ENCODE results near the gene LCN12.

The LCN12 gene

GRCh38 chr9:136945333-136946227, 6.5 kb upstream of the LCN12 start:
- DNase-seq (ENCODE audit: low read depth): no peak

GRCh38 chr9:136946228-136947027, 5.6 kb upstream of the LCN12 start:
- DNase-seq (ENCODE audit: low read depth): no peak

GRCh38 chr9:136947028-136947891, 4.8 kb upstream of the LCN12 start:
- no peak for DNase-seq (ENCODE audit: low read depth)

- no peak for DNase-seq (ENCODE audit: low read depth)
These were observed 4.0 kb upstream of the LCN12 start for GRCh38 chr9:136947955-136948510.

GRCh38 chr9:136949239-136949816, 2.7 kb upstream of the LCN12 start:
- DNase-seq (ENCODE audit: low read depth): no peak

GRCh38 chr9:136949817-136950655, 2.0 kb upstream of the LCN12 start:
- DNase-seq (ENCODE audit: low read depth): peak; percentile 94

GRCh38 chr9:136950656-136951276, 1.3 kb upstream of the LCN12 start:
- no peak for DNase-seq (ENCODE audit: low read depth)

- DNase-seq (ENCODE audit: low read depth): no peak
These were observed 313 bp downstream of the LCN12 start for GRCh38 chr9:136952321-136952850.

- no peak for DNase-seq (ENCODE audit: low read depth)
These were observed 1.1 kb downstream of the LCN12 start for GRCh38 chr9:136952876-136953770.

GRCh38 chr9:136953771-136954269, 1.7 kb downstream of the LCN12 start:
- DNase-seq (ENCODE audit: low read depth): no peak

- DNase-seq (ENCODE audit: low read depth): no peak
These were observed 2.4 kb downstream of the LCN12 start for GRCh38 chr9:136954270-136955083.

GRCh38 chr9:136955202-136955942, 3.3 kb downstream of the LCN12 start:
- no peak for DNase-seq (ENCODE audit: low read depth)

GRCh38 chr9:136955943-136956335, 3.9 kb downstream of the LCN12 start:
- DNase-seq (ENCODE audit: low read depth): no peak

- no peak for DNase-seq (ENCODE audit: low read depth)
These were observed 4.5 kb downstream of the LCN12 start for GRCh38 chr9:136956604-136957003.

- no peak for DNase-seq (ENCODE audit: low read depth)
These were observed 5.4 kb downstream of the LCN12 start for GRCh38 chr9:136957461-136957860.

- no peak for DNase-seq (ENCODE audit: low read depth)
These were observed 5.8 kb downstream of the LCN12 start for GRCh38 chr9:136957901-136958300.

GRCh38 chr9:136958473-136958872, 6.4 kb downstream of the LCN12 start:
- no peak for DNase-seq (ENCODE audit: low read depth)
